ENCODE data around the gene PIP4K2A. TPM values are rescaled to one million over a fixed set of nuclear protein-coding genes. Genes with fewer than 3 reads are reported as not detected.

PIP4K2A gene
- polyA plus RNA-seq, 4 donors, result 22.4 to 30.0 (median 26.6) TPM

- DNase-seq (ENCODE audit: low read depth in 4 of 4, low spot score in 3 of 4), result no peak
Observed at GRCh38 chr10:22623633-22624253, 90.6 kb downstream of the PIP4K2A start.

GRCh38 chr10:22622242-22622806 lies 92.1 kb downstream of the PIP4K2A start:
- no peak for DNase-seq (ENCODE audit: low read depth in 4 of 4, low spot score in 3 of 4)

- DNase-seq (ENCODE audit: low read depth in 4 of 4, low spot score in 3 of 4), result no peak
Observed at GRCh38 chr10:22621726-22622125, 92.7 kb downstream of the PIP4K2A start.

- no peak for DNase-seq (ENCODE audit: low read depth in 4 of 4, low spot score in 3 of 4)
Observed at GRCh38 chr10:22620929-22621328, 93.4 kb downstream of the PIP4K2A start.

- no peak for DNase-seq (ENCODE audit: low read depth in 4 of 4, low spot score in 3 of 4)
Observed at GRCh38 chr10:22620140-22620857, 94.1 kb downstream of the PIP4K2A start.

GRCh38 chr10:22619101-22619500 lies 95.3 kb downstream of the PIP4K2A start:
- no peak for DNase-seq (ENCODE audit: low read depth in 4 of 4, low spot score in 3 of 4)

GRCh38 chr10:22618078-22618785 lies 96.1 kb downstream of the PIP4K2A start:
- DNase-seq (ENCODE audit: low read depth in 4 of 4, low spot score in 3 of 4), result no peak

GRCh38 chr10:22617516-22617915 lies 96.9 kb downstream of the PIP4K2A start:
- DNase-seq (ENCODE audit: low read depth in 4 of 4, low spot score in 3 of 4), result no peak

GRCh38 chr10:22617051-22617450 lies 97.3 kb downstream of the PIP4K2A start:
- no peak for DNase-seq (ENCODE audit: low read depth in 4 of 4, low spot score in 3 of 4)

GRCh38 chr10:22615819-22616499 lies 98.4 kb downstream of the PIP4K2A start:
- no peak for DNase-seq (ENCODE audit: low read depth in 4 of 4, low spot score in 3 of 4)

- no peak for DNase-seq (ENCODE audit: low read depth in 4 of 4, low spot score in 3 of 4)
Observed at GRCh38 chr10:22615101-22615500, 99.3 kb downstream of the PIP4K2A start.

GRCh38 chr10:22613011-22613410 lies 101.4 kb downstream of the PIP4K2A start:
- DNase-seq (ENCODE audit: low read depth in 4 of 4, low spot score in 3 of 4), result no peak

- no peak for DNase-seq (ENCODE audit: low read depth in 4 of 4, low spot score in 3 of 4)
Observed at GRCh38 chr10:22612318-22612717, 102.1 kb downstream of the PIP4K2A start.

- no peak for DNase-seq (ENCODE audit: low read depth in 4 of 4, low spot score in 3 of 4)
Observed at GRCh38 chr10:22611425-22612115, 102.8 kb downstream of the PIP4K2A start.

- no peak for DNase-seq (ENCODE audit: low read depth in 4 of 4, low spot score in 3 of 4)
Observed at GRCh38 chr10:22610610-22611009, 103.8 kb downstream of the PIP4K2A start.

- no peak for DNase-seq (ENCODE audit: low read depth in 4 of 4, low spot score in 3 of 4)
Observed at GRCh38 chr10:22609719-22610465, 104.5 kb downstream of the PIP4K2A start.

GRCh38 chr10:22609251-22609650 lies 105.1 kb downstream of the PIP4K2A start:
- no peak for DNase-seq (ENCODE audit: low read depth in 4 of 4, low spot score in 3 of 4)

- DNase-seq (ENCODE audit: low read depth in 4 of 4, low spot score in 3 of 4), result no peak
Observed at GRCh38 chr10:22607261-22607660, 107.1 kb downstream of the PIP4K2A start.

- DNase-seq (ENCODE audit: low read depth in 4 of 4, low spot score in 3 of 4), result no peak
Observed at GRCh38 chr10:22606164-22606614, 108.2 kb downstream of the PIP4K2A start.

Measured in right renal pelvis (tissue), 4 donors.